ENCODE data around the gene MAPKBP1. TPM values are rescaled to one million over a fixed set of nuclear protein-coding genes. Genes with fewer than 3 reads are reported as not detected.

The MAPKBP1 gene
- total RNA-seq, 1 experiment from 2014 or later, result 20.6 TPM

DNA sequence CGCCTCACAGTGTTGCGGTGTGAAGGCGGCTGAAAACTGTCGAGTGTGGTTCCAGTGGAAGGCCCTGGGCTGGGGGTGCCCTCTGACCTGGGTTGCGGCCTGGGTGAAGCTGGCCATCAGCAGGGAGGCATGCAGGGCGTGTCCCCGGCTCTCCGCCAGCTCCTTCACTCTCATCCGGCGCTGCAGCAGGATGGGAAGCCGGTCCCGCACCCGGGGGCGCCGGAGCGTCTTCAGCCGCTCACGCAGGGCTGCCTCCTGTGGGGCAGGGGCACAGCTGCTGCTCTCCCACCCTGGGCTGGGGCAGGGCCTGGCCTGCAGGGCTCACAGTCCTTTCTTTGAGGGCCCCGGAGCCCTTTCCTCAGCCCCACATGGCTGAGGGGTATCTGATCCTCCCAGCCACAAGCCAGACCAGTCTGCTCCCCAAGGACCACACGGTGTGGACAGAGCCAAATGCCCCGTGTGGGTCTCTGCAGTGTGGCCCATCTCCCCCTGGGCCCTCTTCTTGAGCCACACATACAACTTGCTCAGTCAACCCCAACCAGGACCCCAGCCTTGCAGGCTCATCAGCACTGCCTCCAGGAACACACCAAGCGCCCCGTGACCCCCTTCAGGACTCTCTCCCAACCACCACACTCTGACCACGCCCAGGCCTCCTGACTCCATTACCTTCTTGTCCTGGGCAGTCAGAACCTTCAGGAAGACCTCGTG is 92.7 kb downstream of the MAPKBP1 start:
- no peak for DNase-seq (ENCODE audit: low read depth)

DNA sequence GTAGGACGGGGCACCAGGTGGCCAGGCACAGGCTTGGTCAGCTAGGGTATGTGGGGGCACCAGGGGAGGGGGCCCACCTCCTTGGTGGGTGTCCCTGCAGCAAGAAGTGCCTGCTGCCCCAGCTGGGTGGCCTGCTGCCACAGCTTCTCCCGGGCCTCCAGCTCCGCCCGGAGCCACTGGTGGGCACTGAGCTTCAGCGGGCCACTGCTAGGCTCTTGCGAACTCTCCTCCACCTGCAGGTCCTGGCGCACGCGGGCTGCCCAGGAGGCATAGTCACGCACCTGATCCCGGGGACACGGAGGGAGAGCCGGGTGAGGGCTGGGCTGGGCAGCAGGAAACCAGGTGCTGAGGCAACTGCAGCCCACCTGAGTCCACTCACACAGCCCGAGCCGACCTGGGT is 94.0 kb downstream of the MAPKBP1 start:
- no peak for DNase-seq (ENCODE audit: low read depth)

DNA sequence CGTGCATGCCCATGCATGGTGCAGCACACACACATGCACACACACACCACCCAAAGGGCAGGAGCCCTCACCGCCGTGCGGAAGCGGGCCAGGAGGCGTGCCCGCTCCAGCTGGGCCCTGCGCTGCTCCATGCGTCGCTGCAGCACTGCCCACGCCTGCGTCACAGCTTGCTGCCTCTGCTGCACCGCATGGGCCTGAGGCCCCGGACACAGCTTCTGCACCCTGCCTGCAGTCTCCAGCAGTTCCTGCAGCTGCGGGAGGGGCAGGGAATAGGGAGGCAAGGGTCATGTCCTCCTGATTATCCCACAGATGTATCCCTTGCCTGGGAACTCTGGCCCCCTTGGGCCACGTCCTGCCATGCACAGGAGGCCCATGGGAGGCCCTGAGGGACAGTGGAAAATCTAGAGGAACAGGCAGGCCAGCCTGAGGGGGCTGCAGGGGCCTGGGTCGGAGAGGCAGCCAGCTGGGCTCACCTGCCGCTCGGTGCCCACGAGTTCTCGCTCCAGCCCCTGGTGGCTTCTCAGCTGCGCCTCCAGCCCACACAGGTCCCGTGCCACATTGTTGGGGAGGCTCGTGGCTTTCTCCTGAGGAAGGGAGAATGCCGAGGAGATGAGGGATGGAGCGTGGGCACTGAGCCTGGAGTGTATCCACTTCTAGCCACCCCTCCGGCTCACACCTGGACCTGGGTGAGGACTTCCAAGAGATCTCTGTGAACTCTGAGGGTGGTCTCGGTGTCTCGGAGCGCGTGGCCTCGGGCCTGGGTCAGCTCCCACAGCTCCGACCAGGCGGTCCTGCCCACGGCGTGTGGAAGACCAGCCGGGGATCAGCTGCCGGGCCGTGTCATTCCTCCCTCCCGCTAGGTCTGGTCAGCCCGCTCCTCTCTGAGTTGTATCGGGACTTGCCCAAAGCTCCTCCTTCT is 95.7 kb downstream of the MAPKBP1 start:
- DNase-seq (ENCODE audit: low read depth), result no peak

DNA sequence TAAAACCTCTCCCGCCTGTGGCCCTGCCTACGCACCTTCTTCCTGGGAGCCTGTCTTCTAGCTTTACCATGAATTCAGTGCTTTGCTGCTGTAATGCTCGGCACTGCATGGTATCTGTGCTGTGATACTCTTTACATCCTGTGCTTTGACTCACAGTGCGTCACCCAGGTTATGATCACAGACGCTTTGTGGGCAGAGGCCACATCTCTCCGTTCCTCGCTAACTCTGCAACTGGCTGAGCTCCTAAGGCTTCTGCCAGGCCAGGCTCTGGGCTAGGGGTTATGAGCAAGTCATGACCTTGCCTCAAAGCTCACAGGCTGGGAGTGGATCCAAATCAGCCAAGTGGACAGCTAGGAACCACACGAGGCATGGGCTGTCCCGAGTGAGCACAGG is 96.4 kb downstream of the MAPKBP1 start:
- DNase-seq (ENCODE audit: low read depth), result peak; percentile 93

DNA sequence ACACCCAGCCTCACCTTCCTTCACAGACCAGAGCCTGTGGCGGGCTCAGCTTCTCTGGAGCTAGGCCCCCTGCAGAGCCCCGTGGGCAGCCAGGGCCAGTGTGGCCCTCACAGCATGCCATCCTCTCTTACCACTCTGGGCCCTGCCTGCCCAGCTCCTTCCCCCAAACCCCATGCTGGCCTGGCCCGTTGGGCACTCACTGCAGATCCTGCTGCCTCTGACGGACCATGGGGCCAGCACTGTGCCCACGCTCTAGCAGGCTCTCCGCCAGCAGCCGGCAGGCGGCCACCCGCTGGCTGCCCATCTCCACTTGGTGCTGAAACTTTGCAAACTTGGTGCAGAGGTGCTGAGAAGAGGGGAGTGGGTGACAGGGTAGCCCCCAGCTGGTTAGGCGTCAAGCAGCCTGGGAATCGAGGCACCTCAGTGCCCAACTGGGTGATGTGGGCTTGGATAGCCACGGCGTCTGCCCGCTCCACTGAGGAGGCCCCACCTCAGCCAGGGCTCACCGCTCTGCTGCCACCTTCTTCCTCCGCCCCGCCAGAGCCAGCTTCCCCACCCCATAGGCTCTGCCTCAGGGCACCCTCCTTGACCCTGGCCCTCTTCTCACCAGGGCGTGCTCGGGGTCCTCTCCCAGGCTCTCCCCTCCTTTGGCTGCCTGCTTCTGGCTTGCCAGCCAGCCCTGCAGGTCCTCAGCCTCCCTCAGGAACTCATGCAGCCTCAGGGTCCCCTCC is 97.1 kb downstream of the MAPKBP1 start:
- no peak for DNase-seq (ENCODE audit: low read depth)

DNA sequence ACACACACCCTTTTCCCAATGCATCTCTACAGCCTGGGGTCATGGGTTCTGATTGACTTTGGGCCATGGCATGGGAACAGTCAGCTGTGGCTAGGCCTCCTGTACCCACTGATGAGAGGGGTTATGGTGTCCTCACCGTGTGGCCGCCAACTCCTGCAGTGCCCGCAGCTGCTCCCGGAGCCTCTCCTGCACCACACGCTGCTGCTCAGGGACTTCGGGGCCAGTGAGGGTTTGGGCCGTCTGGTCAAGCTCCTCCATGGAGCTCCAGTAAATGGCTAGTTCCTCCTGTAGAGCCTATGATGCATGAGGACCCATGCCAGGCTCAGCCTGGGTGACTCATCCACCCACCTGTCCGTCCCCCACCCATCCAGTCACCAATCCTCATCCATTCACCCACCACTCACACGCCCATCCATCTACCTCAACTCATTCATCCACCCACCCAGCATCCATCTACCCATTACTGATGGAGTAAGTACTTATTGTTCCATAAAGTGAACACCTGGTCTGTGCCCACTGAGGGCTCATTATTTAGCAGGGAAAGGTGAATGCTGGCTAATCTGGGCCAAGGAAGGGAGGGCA is 98.0 kb downstream of the MAPKBP1 start:
- DNase-seq (ENCODE audit: low read depth), result no peak

DNA sequence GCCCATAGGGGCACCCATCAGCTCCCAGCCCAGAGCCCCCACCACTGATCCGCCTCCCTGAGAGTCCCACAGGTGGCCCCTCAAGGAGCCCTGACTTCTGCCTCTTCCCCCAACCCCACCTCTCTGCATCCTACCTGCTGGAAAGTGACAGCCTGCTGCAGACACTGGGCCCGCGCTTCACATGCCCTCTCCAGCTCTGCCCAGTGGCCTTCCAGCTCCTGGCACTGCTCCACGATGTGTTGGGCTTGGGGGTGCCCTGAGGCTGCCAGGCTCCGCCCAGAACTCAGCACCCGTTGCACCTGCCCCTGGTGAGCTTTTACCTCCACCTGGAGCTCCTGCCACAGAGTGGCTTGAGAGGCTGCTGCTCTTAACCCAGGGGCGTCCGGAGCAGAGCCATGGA is 99.4 kb downstream of the MAPKBP1 start:
- no peak for DNase-seq (ENCODE audit: low read depth)

DNA sequence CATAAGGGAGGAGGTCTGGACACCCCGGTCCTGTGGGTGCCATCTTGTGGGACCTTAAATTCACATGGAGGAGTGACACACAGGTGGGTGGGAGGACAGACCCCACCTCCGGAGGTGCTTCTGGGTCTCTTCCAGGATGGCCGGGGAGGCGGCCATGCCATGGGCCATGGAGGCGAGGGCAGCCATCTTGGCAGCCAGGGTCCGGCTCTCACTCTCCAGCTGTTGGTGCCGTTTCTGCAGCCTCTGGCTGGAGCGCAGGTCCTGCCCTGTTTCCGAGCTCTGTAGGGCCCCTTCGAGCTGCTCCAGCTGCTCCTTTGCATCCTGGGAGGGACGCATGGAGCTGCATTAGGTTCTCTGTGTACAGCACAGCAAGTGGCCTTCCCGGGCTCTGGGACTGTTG is 100.5 kb downstream of the MAPKBP1 start:
- DNase-seq (ENCODE audit: low read depth), result no peak

DNA sequence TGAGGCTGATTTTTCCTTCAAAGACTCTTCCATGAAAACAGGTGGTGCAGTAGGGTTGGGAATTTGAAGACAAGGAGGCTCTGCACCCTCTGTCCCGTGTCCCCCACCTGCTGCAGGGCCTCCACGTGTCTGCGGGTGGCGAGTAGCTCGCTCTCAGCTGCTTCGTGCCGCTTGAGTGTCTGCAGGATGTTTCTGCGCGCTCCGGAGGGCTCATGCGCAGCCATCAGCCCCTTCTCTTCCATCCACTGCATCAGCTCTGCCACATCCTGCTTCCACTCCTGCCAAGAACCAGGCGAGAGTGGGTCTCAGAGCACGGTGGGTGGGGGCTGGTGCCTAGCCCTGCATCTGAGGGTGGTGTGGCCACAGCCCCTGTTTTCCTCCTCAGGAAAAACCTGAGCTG is 101.7 kb downstream of the MAPKBP1 start:
- DNase-seq (ENCODE audit: low read depth), result no peak

DNA sequence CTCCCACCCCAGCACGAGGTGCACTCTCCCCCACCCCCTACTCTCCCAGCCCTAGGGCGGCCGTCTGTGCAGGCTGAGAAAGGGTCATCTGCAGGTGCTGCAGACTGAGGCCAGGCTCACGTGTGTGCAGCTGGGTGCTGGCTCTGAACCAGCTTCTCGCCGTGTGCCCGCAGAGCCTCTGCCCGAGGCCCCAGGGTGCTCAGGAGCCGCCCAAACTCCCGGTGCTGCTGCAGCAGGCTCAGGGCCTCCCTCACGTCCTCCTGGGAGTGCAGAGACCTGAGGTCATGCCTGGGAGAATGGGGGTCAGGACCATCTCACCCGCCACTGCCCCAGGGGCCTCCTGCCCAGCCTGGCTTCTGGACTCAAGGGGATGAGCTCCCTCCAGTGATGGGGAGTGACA is 102.4 kb downstream of the MAPKBP1 start:
- DNase-seq (ENCODE audit: low read depth), result no peak

Small RNA genes within 50 kb of the gene (small RNA-seq; reads per million reads assigned to genes)
- not detected for gene JMJD7-PLA2G4B
- gene MIR4310, result not detected
- gene RNA5SP393, result not detected

Other genes starting within 250 kb of the MAPKBP1 start
- 27.4 and 33.8 TPM in 2 replicates for gene RPAP1, start 230.2 kb upstream of the MAPKBP1 start, total RNA-seq (2014; rRNA removed; shearing (Covaris generic))
- gene TYRO3, start 215.3 kb upstream of the MAPKBP1 start, total RNA-seq (2014; rRNA removed; shearing (Covaris generic)), result 32.4 and 49.7 TPM in 2 replicates
- gene MGA, start 114.1 kb upstream of the MAPKBP1 start, total RNA-seq (2014; rRNA removed; shearing (Covaris generic)), result 17.0 and 18.5 TPM in 2 replicates
- 9.0 and 9.3 TPM in 2 replicates for gene JMJD7, start 53.6 kb downstream of the MAPKBP1 start, total RNA-seq (2014; rRNA removed; shearing (Covaris generic))
- gene PLA2G4B, start 64.4 kb downstream of the MAPKBP1 start, total RNA-seq (2014; rRNA removed; shearing (Covaris generic)), result 1.1 and 3.1 TPM in 2 replicates
- gene SPTBN5, start 119.6 kb downstream of the MAPKBP1 start, total RNA-seq (2014; rRNA removed; shearing (Covaris generic)), result 2.3 and 3.9 TPM in 2 replicates
- 50.9 and 58.9 TPM in 2 replicates for gene EHD4, start 198.1 kb downstream of the MAPKBP1 start, total RNA-seq (2014; rRNA removed; shearing (Covaris generic))
- 0.07 TPM in 1 of 2 replicates, not detected in the other for gene PLA2G4E, start 246.6 kb downstream of the MAPKBP1 start, total RNA-seq (2014; rRNA removed; shearing (Covaris generic))

Data from HT1080 (cell line).